Measurements from ENCODE around the gene B4GALT1.

- TF ChIP-seq CTCF (IDR thresholded peaks at IDR 0.05 in 2 of 3, conservative IDR thresholded peaks at IDR 0.05 in 1 of 3; ENCODE audit: borderline replicate concordance in 1 of 3, insufficient read depth in 1 of 3, low read depth in 2 of 3, low read length in 2 of 3) = no peak
- TF ChIP-seq POLR2A (IDR thresholded peaks at IDR 0.05; ENCODE audit: borderline replicate concordance, extremely low read depth, insufficient read depth, insufficient read length) = no peak
- no peak for TF ChIP-seq FOSL1 (IDR thresholded peaks at IDR 0.05; ENCODE audit: low read depth)
- TF ChIP-seq EZH2phosphoT487 (IDR thresholded peaks at IDR 0.05; ENCODE audit: borderline replicate concordance) = no peak
- TF ChIP-seq JUND (IDR thresholded peaks at IDR 0.05) = no peak
- TF ChIP-seq CEBPB (IDR thresholded peaks at IDR 0.05; ENCODE audit: low read depth) = no peak
- TF ChIP-seq EZH2 (IDR thresholded peaks at IDR 0.05) = no peak
- TF ChIP-seq ELF1 (IDR thresholded peaks at IDR 0.05; ENCODE audit: borderline replicate concordance, low read depth) = no peak
- no peak for TF ChIP-seq ZNF274 (IDR thresholded peaks at IDR 0.05; ENCODE audit: low read depth, low read length)
- TF ChIP-seq POLR2AphosphoS5 (IDR thresholded peaks at IDR 0.05; ENCODE audit: low read depth, low read length) = no peak
- no peak for TF ChIP-seq YY1 (IDR thresholded peaks at IDR 0.05; ENCODE audit: extremely low read depth, insufficient replicate concordance, low read depth, low read length)
These were observed 64.5 kb downstream of the B4GALT1 start for GRCh38 chr9:33102551-33103210.

Data from HCT116 (cell line).